Dendritic cell treated with granulocyte-macrophage colony-stimulating factor and Interleukin-4, amounts not matched to agents 40 ng/mL and 50 ng/mL, for 4 days (primary cell): Measurements from ENCODE around the gene EVC2.

ENCODE experiments used
- H3K27ac Mint-ChIP-seq: one replicate; pipeline ENCODE4 v1.8.0; 2022; ENCODE audit warnings: mild to moderate bottlenecking, mixed read lengths
- H3K27me3 Mint-ChIP-seq: one replicate; pipeline ENCODE4 v1.8.0; 2022; ENCODE audit warnings: mild to moderate bottlenecking, mixed read lengths
- H3K36me3 Mint-ChIP-seq: one replicate; pipeline ENCODE4 v1.8.0; 2022; ENCODE audit warnings: low read depth, mixed read lengths
- H3K4me1 Mint-ChIP-seq: one replicate; pipeline ENCODE4 v1.8.0; 2022; ENCODE audit warnings: low read depth, mixed read lengths
- H3K4me3 Mint-ChIP-seq: one replicate; pipeline ENCODE4 v1.8.0; 2022; ENCODE audit warnings: mild to moderate bottlenecking, moderate library complexity, mixed read lengths
- H3K9me3 Mint-ChIP-seq: one replicate; pipeline ENCODE4 v1.8.0; 2022; ENCODE audit warnings: mixed read lengths
- intact Hi-C: fragments of 100-400 bp; cut with micrococcal nuclease; formaldehyde crosslinking; loops from one replicate; pipeline ENCODE4 v1.15.0; 2022

Gene EVC2

GRCh38 chr4:5750946-5751665 is 42.7 kb upstream of the EVC2 start:
- no peaks in the 10 kb centered on the region for H3K4me1 Mint-ChIP-seq
- H3K36me3 Mint-ChIP-seq, result no peaks in the 10 kb centered on the region
- intact Hi-C loops, result no loop called here
- no peak overlapping the region for H3K27ac Mint-ChIP-seq
- H3K27me3 Mint-ChIP-seq, result no peaks in the 10 kb centered on the region
- H3K9me3 Mint-ChIP-seq, result no peaks in the 10 kb centered on the region
- no peak overlapping the region for H3K4me3 Mint-ChIP-seq

- Mint-ChIP-seq H3K9me3 (no peaks in the 10 kb centered on the region), H3K27me3 (no peaks in the 10 kb centered on the region), H3K36me3 (no peaks in the 10 kb centered on the region), H3K27ac (no peak overlapping the region), H3K4me1 (no peaks in the 10 kb centered on the region), H3K4me3 (no peak overlapping the region)
- intact Hi-C loops, result no loop called here
Observed at GRCh38 chr4:5750052-5750945, 41.9 kb upstream of the EVC2 start.

- Mint-ChIP-seq H3K4me3 (no peak overlapping the region), H3K4me1 (no peaks in the 10 kb centered on the region), H3K27me3 (no peaks in the 10 kb centered on the region), H3K27ac (no peak overlapping the region), H3K9me3 (no peaks in the 10 kb centered on the region), H3K36me3 (no peaks in the 10 kb centered on the region)
- intact Hi-C loops, result no loop called here
Observed at GRCh38 chr4:5749568-5749967, 41.2 kb upstream of the EVC2 start.

DNA sequence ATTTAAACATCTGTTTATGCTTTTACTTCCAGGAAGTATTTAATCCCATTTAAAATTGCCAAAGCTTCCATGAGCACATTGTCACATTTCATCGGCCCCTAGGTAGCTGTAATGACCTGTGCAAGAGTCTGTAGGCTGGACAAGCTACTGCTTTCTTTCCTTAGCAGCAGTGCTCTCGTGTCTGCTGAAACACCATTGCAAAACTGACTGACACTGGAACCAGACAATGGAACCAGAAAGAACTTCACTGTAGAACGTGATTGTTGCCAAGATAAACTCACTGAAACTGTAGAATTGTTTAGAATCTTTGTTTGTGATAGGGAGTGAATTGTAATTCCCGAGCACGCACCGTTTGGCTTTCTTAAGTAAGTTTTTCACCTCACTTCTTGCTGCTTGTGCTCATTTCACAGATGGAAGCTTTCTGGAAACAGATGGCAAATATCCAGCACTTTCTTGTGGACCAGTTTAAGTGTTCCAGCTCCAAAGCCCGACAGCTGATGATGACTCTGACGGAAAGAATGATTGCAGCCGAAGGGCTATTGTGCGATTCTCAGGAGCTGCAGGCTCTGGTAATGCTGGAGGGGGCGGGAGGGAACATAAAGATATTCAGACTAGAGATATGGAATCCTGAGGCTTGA is 39.5 kb upstream of the EVC2 start:
- no peaks in the 10 kb centered on the region for H3K9me3 Mint-ChIP-seq
- H3K36me3 Mint-ChIP-seq, result no peaks in the 10 kb centered on the region
- H3K4me3 Mint-ChIP-seq, result no peak overlapping the region
- intact Hi-C loops, result no loop called here
- no peaks in the 10 kb centered on the region for H3K27me3 Mint-ChIP-seq
- H3K27ac Mint-ChIP-seq, result no peak overlapping the region
- no peaks in the 10 kb centered on the region for H3K4me1 Mint-ChIP-seq

GRCh38 chr4:5746829-5747737 is 38.7 kb upstream of the EVC2 start:
- no peaks in the 10 kb centered on the region for H3K9me3 Mint-ChIP-seq
- no peak overlapping the region for H3K27ac Mint-ChIP-seq
- no peaks in the 10 kb centered on the region for H3K27me3 Mint-ChIP-seq
- no peaks in the 10 kb centered on the region for H3K4me1 Mint-ChIP-seq
- intact Hi-C loops, result no loop called here
- H3K36me3 Mint-ChIP-seq, result no peaks in the 10 kb centered on the region
- no peak overlapping the region for H3K4me3 Mint-ChIP-seq

DNA sequence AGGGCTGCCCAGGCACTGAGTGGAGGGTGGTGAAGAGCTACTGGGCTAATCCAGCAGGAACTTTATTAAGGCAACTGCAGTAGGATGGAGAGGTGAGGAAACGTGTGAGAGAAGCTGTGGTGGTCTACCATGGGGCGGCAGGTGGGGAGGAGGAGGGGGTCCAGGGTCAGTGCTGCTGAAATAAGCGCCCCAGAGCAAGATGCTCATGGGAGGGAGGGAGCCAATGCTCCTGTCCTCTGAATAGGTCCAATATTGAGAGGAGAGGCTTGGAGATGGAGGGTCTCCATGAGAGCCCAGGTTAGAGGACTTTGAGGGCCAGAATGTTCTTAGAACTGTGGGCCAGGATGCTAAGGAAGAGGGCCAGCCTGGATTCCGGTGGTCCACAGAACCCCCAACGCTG is 37.9 kb upstream of the EVC2 start:
- intact Hi-C loops, result no loop called here
- H3K27me3 Mint-ChIP-seq, result no peaks in the 10 kb centered on the region
- H3K9me3 Mint-ChIP-seq, result no peaks in the 10 kb centered on the region
- no peak overlapping the region for H3K27ac Mint-ChIP-seq
- no peaks in the 10 kb centered on the region for H3K4me1 Mint-ChIP-seq
- H3K4me3 Mint-ChIP-seq, result no peak overlapping the region
- H3K36me3 Mint-ChIP-seq, result no peaks in the 10 kb centered on the region

DNA sequence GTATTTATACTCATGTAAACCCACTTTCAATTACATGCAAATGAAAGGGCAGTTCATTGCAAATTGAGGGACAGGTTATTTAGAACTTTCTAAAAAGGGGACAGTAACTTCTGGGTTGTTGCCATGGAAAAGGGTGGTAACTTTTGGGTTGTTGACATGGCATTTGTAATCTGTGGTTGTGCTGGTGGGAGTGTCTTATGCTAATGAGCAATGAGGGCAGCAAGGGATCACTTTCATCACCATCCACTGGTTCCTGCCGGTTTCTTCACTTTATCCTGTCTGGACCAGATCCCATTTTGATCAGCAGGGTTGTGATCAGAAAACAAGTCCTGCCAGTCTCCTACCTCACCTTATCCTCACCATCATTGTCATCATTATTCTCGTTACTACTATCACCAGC is 34.6 kb upstream of the EVC2 start:
- intact Hi-C loops, result no loop called here
- H3K4me3 Mint-ChIP-seq, result no peak overlapping the region
- H3K9me3 Mint-ChIP-seq, result no peaks in the 10 kb centered on the region
- no peaks in the 10 kb centered on the region for H3K36me3 Mint-ChIP-seq
- H3K27ac Mint-ChIP-seq, result no peak overlapping the region
- H3K27me3 Mint-ChIP-seq, result no peaks in the 10 kb centered on the region
- H3K4me1 Mint-ChIP-seq, result no peaks in the 10 kb centered on the region

DNA sequence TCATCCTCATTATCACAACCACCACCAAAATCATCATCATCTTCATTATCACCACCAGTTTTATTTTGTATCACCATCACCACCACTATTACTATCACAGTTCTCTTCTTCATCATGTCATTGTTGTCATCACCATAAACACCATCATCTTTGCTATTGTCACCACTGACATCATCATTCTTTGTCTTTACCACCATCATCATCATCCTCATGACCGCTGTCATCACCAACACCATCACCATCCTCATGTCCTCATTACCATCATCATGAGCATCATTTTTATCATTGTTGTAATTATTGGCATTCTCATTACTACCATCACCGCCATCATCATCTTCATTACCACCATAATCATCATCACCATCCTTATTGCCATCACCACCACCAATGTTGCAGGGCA is 34.0 kb upstream of the EVC2 start:
- intact Hi-C loops, result no loop called here
- no peaks in the 10 kb centered on the region for H3K27me3 Mint-ChIP-seq
- no peaks in the 10 kb centered on the region for H3K36me3 Mint-ChIP-seq
- H3K4me1 Mint-ChIP-seq, result no peaks in the 10 kb centered on the region
- no peak overlapping the region for H3K27ac Mint-ChIP-seq
- no peaks in the 10 kb centered on the region for H3K9me3 Mint-ChIP-seq
- H3K4me3 Mint-ChIP-seq, result no peak overlapping the region

DNA sequence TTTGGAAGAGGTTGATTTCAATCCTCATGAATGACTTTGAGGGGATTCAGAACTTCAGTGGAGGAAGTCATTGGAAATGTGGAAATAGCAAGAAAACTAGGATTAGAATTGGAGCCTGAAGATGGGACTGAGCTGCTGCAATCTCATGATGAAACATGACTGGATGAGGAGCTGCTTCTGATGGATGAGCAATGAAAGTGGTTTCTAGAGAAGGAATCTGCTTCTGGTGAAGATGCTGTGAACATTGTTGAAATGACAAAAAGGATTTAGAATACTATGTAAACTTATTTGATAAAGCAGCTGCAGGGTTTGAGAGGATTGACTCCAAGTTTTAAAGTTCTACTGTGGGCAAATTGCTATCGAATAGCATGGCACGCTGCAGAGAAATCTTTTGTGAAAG is 29.7 kb upstream of the EVC2 start:
- Mint-ChIP-seq H3K9me3 (no peaks in the 10 kb centered on the region), H3K27me3 (no peaks in the 10 kb centered on the region), H3K4me1 (no peaks in the 10 kb centered on the region), H3K4me3 (no peak overlapping the region), H3K27ac (no peak overlapping the region), H3K36me3 (no peaks in the 10 kb centered on the region)
- intact Hi-C loops, result no loop called here

GRCh38 chr4:5735463-5735862 is 27.1 kb upstream of the EVC2 start:
- Mint-ChIP-seq H3K4me1 (peaks cover 18% of the 10 kb centered on the region), H3K27ac (no peak overlapping the region), H3K9me3 (no peaks in the 10 kb centered on the region), H3K4me3 (no peak overlapping the region), H3K36me3 (no peaks in the 10 kb centered on the region), H3K27me3 (no peaks in the 10 kb centered on the region)
- intact Hi-C loops, result no loop called here

DNA sequence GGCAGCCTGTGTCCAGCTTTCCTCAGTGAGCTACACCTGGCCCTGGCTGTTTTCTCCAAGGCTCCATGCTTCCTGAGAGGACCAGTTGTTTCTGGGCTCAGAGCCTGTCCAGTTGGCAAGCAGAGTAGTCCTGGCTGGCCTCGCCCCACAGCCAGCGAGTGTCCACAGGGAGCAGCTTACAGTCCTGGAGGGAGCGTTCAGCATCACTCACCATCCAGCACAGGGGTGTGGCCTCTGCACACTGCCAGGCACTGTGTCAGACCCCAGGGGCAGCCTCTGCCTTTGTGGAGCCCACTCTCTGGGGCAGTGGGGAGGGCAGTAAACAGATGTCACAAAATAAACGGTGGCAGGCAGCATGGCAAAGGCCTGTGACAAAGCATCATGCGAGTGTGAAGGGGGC is 26.5 kb upstream of the EVC2 start:
- intact Hi-C loops, result no loop called here

GRCh38 chr4:5732158-5732557 is 23.8 kb upstream of the EVC2 start:
- intact Hi-C loops, result no loop called here
- Mint-ChIP-seq H3K4me3 (no peak overlapping the region), H3K27ac (no peak overlapping the region), H3K9me3 (no peaks in the 10 kb centered on the region), H3K36me3 (no peaks in the 10 kb centered on the region), H3K4me1 (peaks cover 30% of the 10 kb centered on the region), H3K27me3 (no peaks in the 10 kb centered on the region)

More for the DNA sequence above, 26.5 kb upstream of the EVC2 start:
- Mint-ChIP-seq H3K27me3 (no peaks in the 10 kb centered on the region), H3K4me1 (peaks cover 19% of the 10 kb centered on the region), H3K27ac (no peak overlapping the region), H3K36me3 (no peaks in the 10 kb centered on the region), H3K9me3 (no peaks in the 10 kb centered on the region), H3K4me3 (no peak overlapping the region)

DNA sequence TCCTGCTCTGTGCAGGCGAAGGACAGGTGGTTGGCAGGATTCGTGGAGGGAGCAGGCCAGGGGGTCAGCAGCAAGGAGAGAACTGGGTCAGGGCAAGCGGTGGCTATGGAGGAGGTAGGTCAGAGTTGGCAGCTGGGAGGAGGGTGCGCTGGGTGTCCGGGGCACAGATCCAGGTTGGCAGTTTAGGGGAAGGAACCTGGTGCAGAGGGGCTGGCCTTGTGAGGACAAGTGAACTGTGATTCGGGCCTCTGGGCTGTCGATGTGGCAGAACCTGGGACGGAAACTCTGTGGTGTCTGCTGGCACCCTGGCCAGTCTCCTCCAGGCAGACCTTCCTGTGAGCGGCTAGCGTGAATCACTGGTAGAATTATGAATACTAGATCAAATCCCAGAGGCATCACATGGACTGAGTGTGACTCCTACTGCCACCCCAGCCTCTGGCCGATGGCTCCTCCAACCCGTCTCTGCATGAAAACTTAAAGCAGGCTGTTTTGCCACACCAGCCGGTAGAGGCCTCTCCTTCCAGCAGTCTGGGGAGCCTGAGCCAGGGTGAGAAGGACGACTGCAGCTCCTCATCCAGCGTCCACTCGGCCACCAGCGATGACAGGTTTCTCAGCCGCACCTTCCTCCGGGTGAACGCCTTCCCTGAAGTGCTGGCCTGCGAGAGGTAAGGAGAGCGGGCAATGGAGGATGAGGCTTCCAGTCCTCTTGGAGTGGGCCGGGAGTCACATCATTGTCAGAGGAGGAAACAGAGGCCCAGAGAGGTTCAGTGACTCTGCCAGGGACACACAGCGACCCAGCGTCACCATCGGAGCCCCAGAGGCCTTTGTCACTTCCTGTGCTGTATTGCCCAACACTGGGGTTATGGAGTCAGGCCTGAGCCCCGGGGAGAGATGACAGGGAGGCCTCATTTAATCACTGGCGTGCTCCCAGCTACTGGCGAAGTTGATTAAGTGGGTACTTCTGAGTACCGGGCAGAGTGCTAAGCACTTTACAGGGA is 22.9 kb upstream of the EVC2 start:
- intact Hi-C loops, result no loop called here
- Mint-ChIP-seq H3K4me3 (no peak overlapping the region), H3K36me3 (no peaks in the 10 kb centered on the region), H3K4me1 (peaks cover 30% of the 10 kb centered on the region), H3K9me3 (no peaks in the 10 kb centered on the region), H3K27me3 (no peaks in the 10 kb centered on the region), H3K27ac (no peak overlapping the region)
